DOHH2 (cell line): ENCODE measurements around the gene BMS1.

Experiments
- CTCF ChIP-seq: fragments of 200-600 bp; sonication (generic); IDR thresholded peaks from one replicate; pipeline ENCODE4 v1.5.1; 2014; ENCODE audit warnings: antibody characterized with exemption, mild to moderate bottlenecking, low read depth, low read length; ENCODE audit not compliant: poor library complexity, severe bottlenecking
- EZH2phosphoT487 ChIP-seq: fragments of 200-600 bp; sonication (generic); IDR thresholded peaks from 2 replicates; pipeline ENCODE4 v1.6.1; 2017; ENCODE audit warnings: borderline replicate concordance, mild to moderate bottlenecking, antibody characterized with exemption, low read length, moderate library complexity, mixed read lengths

- TF ChIP-seq CTCF (no peak), EZH2phosphoT487 (no peak)
These were observed 8.2 kb downstream of the BMS1 start for GRCh38 chr10:42790835-42791234.
